Measurements from ENCODE around the gene SLC9A3.

GRCh38 chr5:504326-505154 lies 19.7 kb downstream of the SLC9A3 start:
- TF ChIP-seq GATA2 (IDR thresholded peaks at IDR 0.05; ENCODE audit: low read depth, low read length) (no peak), GATA3 (IDR thresholded peaks at IDR 0.05; ENCODE audit: low read depth, low read length) (no peak)

Data from SH-SY5Y (cell line).